IPS-18c (cell line): ENCODE results near the gene UBE2I.
"Not testable (repeated sequence)": the region's sequence is repeated elsewhere in the genome, so short reads cannot be mapped to it uniquely, and the experiment has no call there.

ENCODE experiments used
- H3K4me3 ChIP-seq: 2 replicates; pipeline ENCODE4 v1.7.0; 2013; ENCODE audit warnings: low read depth, mild to moderate bottlenecking, low read length, moderate library complexity; ENCODE audit not compliant: insufficient read depth
- H3K9me3 ChIP-seq: one replicate; pipeline ENCODE4 v1.6.1; 2013; ENCODE audit warnings: mild to moderate bottlenecking, low read length, moderate library complexity; ENCODE audit not compliant: control insufficient read depth, insufficient read depth

UBE2I gene

GRCh38 chr16:1308977-1309885 lies at the start of gene UBE2I:
Gene UBE2I, plus strand, starts transcription at chr16:1309636. Its CDS starts 4,395 bp downstream, at chr16:1314031.
- H3K4me3 ChIP-seq: peak within 1 kb of the TSS; percentile 80
- H3K9me3 ChIP-seq: no peaks in the 10 kb centered on the region

GRCh38 chr16:1259760-1260068 lies 49.7 kb upstream of the UBE2I start:
- Histone ChIP-seq H3K9me3 (no peaks in the 10 kb centered on the region), H3K4me3 (no peak overlapping the region)

DNA sequence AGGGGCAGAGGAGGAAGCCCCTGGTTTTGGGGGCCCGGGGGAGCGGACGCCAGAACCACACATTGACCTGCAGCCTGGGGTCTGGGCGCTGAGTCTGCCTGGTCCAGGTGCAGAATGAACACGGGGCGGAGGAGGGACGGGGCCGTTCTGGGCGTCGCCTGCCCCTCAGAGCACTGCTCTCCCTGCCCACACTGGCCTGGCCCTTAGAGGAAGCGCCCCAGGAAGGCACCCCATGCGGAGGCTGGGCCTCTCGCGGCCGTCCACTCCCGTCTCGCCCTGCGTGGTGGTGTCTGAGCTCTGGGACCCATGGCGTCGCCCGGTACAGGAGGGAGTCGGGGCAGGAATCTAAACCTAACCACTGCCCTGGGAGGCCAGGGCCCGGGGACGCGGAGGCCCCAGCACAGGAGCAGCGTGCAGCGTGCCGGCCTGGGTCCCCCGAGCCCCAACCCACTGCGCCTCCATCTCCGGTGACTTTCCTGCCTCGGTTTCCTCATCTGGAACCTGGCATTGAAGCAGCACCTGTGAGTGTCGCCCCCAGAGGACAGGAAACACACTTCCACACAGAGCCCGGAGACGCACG lies 49.2 kb upstream of the UBE2I start:
- Histone ChIP-seq H3K4me3 (no peak overlapping the region), H3K9me3 (no peaks in the 10 kb centered on the region)

DNA sequence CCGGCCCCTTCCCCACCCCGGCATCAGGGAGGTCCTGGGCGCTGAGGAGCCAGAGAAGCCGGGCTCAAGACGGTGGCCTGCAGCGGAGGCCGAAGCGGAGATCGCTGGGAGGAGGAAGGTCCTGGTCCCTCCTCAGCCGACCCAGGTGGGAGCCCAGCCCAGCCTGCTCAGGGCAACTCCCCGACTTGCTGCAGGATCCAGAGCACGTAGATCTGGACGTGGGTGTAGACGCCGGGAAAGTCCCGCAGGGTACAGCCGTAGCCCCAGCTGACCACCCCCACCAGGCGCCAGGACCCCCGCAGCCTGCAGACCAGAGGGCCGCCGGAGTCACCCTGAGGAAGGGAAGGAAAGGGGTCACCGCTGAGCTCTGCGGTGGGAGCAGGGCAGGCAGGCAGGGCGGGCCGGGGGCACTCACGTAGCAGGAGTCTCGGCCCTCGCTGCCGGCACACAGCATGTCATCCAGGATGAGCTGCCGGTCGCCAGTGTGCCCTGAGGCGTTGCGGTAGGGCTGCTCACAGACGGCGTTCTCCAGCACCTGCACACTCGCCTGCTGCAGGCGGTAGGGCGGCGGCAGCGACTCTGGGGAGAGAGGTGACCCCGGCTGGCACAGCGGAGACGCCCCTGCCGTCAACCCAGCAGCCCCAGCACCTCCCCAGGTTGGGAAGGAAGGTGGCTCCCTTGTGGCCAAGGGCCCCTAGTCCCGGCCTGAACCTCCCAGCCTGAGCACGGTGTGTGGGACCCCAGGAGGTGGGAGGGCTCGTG lies 48.1 kb upstream of the UBE2I start:
- Histone ChIP-seq H3K4me3 (no peak overlapping the region), H3K9me3 (no peaks in the 10 kb centered on the region)

GRCh38 chr16:1262210-1262845 lies 47.1 kb upstream of the UBE2I start:
- H3K9me3 ChIP-seq: no peaks in the 10 kb centered on the region

DNA sequence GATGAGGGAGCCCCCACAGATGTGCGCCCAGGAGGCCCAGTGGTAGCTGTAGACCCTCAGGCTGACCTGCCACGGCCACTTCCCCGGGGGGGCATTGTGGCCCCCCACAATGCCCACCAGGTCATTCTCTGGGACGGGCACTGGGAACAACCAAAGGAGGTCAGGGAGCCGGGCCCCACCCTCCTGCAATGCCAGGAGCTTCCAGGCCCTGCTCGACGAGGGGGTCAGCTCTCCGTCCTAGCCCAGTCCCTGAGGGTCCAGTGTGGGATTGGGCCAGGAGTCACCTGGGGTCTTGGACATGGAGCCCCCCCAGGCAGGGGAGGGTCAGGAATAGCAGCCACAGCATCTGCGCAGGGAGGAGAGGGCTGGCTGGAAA lies 46.6 kb upstream of the UBE2I start:
- no peaks in the 10 kb centered on the region for H3K9me3 ChIP-seq
- no peak overlapping the region for H3K4me3 ChIP-seq

More at GRCh38 chr16:1262210-1262845, 47.1 kb upstream of the UBE2I start:
- no peak overlapping the region for H3K4me3 ChIP-seq

- no peak overlapping the region for H3K4me3 ChIP-seq
- H3K9me3 ChIP-seq: no peaks in the 10 kb centered on the region
Measured at GRCh38 chr16:1263591-1264344, 45.7 kb upstream of the UBE2I start.

DNA sequence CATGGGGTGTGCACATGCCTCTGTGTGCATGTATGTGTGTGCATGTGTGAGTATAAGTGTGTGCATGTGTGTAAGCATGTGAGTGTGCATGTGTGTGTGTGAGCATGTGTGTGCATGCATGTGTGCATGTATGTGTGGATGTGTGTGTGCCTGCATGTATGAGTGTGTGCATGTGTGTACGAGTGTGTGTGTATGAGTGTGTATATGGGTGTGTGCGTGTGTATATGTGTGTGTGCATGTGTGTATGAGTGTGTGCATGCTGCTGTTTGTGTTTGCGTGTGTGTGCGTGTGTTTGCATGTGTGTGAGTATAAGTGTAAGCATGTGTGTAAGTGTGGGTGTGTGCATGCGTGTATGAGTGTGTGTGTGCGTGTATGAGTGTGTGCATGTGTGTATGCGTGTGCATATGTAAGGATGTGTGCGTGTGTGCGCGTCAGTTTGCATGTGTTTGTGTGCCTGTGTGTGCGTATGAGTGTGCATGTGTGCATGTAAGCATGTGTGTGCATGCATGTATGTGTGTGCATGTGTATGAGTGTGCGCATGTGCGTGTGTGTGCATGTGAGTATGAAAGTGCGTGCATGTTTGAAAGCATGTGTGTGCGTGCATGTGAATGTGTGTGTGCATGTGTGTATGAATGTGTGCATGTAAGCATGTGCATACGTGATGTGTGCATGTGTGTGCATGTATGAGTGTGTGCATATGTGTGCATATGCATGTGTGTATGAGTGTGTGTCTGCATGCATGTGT lies 44.9 kb upstream of the UBE2I start:
- Histone ChIP-seq H3K9me3 (no peaks in the 10 kb centered on the region), H3K4me3 (no peak overlapping the region)

GRCh38 chr16:1265090-1265630 lies 44.3 kb upstream of the UBE2I start:
- Histone ChIP-seq H3K9me3 (no peaks in the 10 kb centered on the region), H3K4me3 (no peak overlapping the region)

GRCh38 chr16:1265826-1266225 lies 43.6 kb upstream of the UBE2I start:
- Histone ChIP-seq H3K4me3 (no peak overlapping the region), H3K9me3 (no peaks in the 10 kb centered on the region)

- not testable (repeated sequence) for H3K9me3 ChIP-seq, H3K4me3 ChIP-seq
Measured at GRCh38 chr16:1269418-1269817, 40.0 kb upstream of the UBE2I start.

DNA sequence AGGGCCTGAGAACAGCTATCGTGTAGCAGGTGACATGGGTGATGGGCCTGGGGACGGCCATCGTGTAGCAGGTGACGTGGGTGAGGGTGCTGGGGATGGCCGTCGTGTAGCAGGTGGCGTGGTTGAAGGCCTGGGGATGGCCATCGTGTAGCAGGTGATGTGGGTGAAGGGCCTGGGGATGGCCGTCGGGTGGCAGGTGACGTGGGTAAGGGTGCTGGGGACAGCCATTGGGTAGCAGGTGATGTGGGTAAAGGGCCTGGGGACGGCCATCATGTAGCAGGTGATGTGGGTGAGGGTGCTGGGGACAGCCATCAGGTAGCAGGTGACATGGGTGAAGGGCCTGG lies 38.1 kb upstream of the UBE2I start:
- Histone ChIP-seq H3K9me3 (no peaks in the 10 kb centered on the region), H3K4me3 (no peak overlapping the region)

DNA sequence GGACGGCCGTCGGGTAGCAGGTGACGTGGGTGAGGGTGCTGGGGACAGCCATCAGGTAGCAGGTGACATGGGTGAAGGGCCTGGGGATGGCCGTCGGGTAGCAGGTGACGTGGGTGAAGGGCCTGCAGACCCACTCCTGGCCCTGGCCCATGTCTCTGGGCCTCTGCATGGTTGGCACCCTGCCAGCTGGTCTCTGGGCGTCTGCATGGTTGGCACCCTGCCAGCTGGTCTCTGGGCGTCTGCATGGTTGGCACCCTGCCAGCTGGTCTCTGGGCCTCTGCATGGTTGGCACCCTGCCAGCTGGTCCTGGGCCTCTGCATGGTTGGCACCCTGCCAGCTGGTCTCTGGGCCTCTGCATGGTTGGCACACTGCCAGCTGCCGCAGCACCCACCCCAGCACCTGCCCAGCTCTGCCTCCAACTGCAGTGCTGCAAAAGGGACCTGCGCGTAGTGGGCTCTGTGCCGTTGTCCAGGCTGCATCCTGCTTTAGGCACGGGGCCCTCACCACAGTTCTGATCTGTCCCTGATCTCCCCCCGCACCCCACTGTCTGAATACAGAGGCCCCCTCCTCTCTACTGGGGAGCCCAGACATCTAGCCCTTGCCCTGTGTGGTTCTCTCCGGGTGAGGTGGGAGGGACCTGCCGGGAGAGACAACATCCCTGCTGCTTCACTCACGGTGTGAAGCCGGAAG lies 37.6 kb upstream of the UBE2I start:
- H3K9me3 ChIP-seq, H3K4me3 ChIP-seq: not testable (repeated sequence)

- Histone ChIP-seq H3K9me3 (no peaks in the 10 kb centered on the region), H3K4me3 (no peak overlapping the region)
Measured at GRCh38 chr16:1272453-1273198, 36.8 kb upstream of the UBE2I start.

DNA sequence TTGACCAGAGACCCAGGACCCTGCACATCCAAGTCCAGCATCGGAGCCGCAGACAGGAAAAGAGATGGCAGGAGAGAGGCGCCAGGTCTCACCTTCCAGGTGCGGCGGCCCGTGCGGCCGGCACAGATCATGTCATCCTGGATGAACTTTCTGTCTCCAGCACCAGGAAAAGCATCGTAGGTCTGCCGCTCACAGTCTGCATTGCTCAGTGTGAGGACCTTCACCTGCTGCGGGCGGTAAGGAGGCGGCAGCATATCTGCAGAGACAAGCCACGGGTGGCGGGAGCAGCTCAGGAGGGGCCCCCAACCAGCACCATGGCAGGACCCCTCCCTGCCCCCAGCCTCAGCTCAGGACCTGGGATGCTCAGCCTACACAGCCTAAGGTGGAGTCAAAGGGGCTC lies 35.6 kb upstream of the UBE2I start:
- no peaks in the 10 kb centered on the region for H3K9me3 ChIP-seq
- no peak overlapping the region; the same call in 1 of the 2 replicates for H3K4me3 ChIP-seq
